NCI-H510A (cell line): ENCODE results near the gene BMP6.

ENCODE experiments used
- DNase-seq: peaks from one replicate; lab custom pipeline; 2025; lab: John Stamatoyannopoulos, UW

BMP6 gene

DNA sequence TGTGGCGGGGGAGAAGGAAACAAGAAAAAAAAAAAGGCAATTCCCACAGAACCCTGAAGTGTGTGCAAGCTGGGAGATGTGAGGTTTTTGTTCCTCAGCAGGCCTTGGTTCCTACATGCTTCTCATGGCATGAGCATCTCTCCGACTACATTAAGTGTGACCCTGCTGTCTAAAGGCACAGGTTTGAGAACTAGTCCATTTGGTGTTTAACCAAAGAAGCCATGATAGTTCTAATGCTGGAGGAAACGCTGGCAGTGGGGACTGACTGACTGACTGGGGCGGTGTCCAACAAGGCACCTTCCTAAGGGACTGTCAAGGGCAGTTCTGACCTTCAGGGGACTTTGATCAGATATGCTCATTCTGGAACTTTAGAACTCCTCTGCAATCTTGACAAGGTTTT lies 180.8 kb downstream of the BMP6 start:
- DNase-seq: no peak

DNA sequence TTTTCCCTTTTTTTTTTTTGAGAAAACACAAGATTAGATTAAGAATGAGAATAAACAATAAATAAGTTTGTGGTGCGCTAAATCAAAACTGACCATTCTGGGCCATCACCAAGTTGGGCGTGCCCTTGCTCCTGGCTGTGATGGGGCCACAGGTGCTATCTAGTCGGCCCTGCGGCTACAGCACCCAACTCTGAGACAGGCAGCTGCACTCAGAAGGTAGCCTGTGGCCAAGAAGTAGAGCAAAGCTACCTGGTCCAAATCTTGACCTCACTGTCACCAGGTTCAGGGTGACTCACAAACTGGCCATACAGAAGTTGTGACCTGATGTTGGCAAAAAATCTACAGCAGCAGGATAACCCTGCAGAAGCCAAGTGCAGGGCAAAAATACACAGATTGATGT lies 181.3 kb downstream of the BMP6 start:
- DNase-seq: no peak

DNA sequence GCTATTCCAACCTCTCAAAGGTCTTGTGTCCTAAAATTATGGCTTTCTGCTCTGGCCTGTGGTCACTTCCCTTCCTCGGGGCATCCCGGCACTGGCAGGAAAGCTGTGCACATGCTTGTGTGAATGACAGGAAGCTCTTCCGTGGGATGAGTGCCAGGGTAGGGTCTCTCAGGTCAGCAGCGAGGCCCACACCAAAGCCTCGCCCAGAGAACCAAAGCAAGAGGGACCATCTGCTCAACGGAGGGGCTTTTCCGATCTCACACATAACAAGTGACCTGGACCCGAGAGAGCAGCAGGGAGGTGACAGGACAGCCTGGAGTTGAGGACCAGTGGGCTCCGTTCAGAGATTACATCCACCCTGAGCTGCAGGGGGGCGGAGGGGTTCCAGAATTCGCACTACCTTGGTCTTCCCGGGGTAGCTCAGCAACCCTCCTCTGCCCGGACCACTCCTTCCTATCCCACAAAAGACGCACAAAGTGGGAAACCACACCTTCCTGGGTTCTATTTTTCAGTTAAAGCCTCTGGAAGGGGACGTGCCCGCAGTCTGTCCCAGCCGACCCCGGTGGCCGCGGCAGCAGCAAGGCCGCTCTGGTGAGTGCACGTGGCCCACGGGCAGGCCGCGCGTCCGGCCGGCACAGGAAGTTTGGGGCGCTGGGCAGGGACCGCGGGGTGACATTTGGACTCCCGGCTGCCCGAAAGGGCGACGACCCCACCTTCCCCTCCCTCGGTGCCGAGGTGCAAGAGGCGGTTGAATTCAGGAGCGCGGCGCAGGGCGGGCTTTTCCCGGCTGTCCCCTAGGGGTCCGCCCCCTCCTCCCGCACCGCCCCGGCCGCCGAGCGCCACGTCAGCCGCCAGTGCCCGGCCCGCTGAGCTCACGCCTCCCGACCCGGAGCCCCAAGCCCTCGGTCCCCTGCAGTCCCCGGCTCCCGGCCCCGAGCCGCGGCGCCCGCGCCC lies 183.7 kb downstream of the BMP6 start:
- peak; percentile 19 for DNase-seq

DNA sequence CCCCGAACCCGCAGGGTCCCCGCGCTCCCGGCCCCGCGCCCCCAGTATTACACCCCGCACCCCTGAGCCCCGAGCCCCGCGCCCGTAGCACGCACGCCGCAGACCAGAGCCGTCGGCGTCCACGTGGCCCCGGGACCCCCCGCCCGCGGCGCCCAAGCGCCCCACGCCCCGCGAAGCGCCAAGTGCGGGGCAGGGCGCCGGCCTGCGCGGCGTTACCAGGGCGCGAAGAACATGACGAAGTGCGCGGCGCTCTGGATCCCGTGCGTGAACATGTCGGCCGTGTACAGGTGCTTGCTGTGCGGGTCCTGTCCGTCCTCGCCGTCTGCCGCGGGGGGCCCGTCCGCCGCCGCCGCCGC lies 184.4 kb downstream of the BMP6 start:
- no peak for DNase-seq

DNA sequence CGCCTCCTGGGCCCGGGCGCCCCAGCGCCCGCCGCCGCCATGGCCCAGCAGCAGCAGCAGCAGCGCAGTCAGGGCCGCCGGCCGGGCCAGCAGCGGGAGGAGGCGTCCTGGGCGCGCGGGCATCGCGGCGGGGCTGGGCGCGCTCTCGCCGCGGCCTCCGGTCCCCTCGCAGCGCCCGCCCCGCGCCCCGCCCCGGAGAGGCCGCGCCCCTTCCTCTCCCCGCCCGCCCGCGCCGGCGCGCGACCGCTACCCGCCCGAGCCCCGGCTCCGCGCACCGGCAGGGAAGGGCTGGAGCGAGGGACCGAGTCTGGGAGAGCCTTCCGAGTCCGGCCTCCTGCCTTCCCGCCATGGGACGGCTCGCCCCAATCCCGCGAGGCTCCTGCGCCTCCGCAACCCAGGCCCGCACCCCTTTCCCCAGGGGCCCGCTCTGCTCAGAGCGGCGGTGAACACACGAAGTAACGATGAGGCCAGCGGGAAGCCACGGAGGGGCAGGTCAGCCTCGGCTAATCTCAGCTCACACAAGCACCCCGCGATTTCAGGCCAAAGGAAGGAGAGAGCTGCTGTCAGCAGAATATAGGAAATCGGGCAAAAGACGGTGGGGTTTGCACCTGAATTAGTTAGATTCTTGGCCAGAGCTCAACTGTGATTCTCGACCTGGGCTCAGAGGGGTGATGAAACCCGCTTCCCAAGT lies 184.9 kb downstream of the BMP6 start, which contains the start of gene TXNDC5:
Gene TXNDC5, minus strand, starts transcription at position 135 of the 691 bp plus-strand sequence. Its CDS starts 12 bp downstream, at position 123.
- DNase-seq: peak; percentile 29

DNA sequence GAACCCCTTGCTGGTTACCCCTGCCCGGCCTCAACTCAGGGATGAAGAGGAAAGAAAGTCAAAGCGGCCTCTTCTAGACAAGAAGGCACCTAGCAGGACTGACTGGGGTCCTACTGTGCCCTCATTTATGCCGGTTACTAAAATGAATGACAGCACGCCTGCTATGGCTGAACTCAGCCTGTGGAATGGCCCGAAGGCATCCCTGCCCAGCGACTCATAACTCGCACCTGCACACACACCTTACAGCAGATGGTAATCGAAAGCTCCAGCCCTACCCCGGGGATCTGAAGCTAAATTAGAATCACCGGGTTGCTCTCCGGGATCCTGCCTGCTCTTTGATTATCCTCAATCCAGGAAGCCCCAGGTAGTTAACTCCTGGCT lies 185.4 kb downstream of the BMP6 start:
- DNase-seq: no peak

DNA sequence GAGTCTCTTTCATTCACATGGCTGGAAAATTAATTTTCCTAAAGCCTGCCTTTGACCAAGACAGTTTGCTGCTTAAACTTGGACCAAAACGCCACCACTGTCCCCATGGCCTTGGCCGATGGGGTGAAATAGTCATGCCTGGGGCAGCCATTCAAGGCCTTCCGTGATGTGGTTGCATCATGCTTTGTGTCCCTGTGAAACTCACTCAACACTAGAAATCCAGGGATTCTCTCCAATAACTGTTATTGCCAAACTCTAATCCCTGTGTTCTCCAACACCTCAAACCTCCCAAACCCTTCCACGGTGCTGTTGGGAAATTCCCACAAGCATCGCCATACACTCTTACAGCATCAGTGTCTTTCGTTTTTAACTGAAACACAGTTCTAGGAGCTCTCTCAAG lies 186.1 kb downstream of the BMP6 start:
- no peak for DNase-seq

DNA sequence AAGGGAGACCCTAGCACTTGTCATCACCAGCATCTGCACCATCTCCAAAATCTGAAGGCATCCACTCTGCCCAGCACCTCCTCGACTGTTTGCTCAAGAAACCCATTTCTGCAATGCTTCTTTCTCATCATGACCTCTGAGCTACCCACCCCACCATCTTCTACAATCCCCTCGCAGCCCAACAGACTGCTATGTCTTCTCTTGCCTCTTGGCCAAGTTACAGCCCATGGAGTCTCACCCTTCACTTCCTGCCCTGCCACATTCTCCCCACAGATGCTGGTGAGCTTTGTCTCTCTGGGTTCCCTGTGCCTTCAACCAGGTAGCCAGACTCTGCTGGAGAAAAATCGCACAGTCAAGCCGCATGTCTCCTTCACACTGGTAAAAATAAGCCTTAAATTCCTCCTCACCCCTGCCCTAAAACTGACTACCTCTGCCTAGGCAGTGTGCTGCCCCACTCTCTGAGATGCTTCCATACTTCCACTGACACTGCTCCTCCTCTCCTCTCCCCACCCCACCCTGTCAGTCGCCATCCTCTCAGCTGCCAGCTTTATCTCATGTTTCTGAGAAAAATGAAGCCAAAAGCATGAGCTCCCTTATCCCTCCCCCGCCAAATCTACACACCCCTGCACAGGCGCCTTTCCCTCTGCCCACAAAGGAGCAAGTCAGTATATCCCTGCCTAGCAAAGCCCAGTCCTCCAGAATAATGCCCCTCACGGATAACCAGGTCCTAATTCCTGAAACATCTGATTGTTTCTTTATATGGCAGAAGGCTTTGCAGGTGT lies 187.0 kb downstream of the BMP6 start:
- DNase-seq: no peak

DNA sequence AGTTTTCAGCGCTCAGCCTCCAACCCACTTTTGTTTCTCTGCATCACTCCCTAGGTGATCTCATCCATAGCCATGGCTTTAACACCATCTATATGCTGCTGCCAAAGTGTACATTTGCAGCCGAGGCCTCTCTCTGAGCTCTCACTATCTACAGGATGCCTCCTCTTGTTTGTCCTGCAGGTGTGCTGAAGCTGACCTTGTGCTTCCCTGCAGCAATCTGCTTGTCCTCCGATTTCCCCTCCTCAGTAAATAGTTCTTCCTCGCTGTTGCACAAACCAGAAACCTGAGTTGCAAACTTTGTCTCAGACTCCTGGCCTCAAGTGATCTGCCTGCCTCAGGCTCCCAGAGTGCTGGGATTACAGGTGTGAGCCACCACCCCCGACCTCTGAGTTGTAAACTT lies 188.4 kb downstream of the BMP6 start:
- no peak for DNase-seq

DNA sequence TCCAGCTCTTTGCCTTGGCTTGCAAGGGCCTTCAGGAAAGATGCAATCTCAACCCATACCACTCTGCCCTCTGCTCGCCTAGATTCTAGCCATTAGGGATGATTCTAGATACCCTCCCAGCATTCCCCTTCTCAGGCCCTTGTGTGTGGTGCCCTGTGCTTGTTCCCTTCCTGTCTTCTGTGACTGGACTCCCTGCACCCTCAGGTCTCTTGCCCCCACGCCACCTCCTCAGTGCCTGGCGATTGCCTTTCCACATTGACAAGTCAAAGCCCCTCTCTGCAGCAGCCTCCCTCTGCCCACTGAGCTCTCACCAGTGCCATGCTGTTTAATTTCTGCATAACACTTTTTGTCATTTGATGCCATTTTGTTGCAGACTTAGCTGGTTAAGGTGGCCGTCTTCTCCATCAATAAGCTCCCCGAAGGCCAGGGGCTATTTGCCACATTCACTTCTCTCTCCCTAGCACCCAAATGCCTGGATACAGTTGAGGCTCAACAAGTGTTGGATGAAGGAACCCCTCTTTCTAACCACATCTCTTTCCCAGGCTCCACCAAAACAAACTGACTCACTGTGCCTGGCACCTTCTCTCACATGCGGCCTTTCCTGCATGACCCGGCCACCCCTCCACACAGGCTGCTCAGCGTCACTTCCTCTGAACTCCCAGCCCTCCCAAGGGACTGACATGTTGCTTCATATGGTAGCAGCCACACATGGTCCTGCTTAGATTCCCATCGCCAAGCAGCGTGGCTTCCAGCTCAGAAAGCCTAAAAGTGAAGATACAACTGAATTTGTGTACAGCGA lies 189.3 kb downstream of the BMP6 start:
- no peak for DNase-seq

DNA sequence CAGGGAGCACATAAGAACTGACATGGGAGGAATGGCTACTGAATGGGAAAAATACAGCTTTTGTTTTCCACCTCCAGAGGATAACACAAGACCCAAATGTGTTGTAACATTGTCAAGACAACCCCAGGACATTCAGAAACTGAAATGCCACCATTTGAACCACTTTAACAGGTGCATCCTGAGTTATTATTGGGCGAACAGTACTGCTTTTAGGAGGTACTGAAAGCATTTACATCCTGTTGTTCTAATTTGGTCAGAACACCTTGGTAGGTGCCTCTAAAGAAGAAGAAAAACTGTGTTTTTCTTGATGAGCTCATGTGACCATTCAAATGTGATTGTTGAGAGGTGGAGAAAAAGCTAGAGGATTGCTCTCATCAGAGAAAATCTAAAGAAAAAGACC lies 191.1 kb downstream of the BMP6 start:
- no peak for DNase-seq

DNA sequence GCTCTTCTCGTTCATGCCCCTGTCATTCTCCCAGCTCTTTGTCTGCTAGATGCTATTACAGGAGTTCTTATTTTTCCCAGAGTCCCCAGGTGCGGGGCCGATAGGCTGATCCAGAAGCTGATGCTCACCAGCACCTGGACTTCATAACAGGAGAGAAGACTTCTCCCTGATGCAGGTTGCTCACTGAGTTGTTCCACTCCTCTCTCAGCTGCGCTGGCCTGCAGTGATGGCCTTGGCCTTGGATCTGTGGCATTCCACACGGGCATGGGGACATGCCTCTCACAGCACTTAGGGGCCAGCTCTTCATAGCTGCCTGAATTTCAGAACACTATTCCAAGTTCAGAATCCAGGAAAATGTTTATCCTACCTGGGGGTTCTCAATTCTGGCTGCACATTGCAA lies 191.8 kb downstream of the BMP6 start:
- no peak for DNase-seq

DNA sequence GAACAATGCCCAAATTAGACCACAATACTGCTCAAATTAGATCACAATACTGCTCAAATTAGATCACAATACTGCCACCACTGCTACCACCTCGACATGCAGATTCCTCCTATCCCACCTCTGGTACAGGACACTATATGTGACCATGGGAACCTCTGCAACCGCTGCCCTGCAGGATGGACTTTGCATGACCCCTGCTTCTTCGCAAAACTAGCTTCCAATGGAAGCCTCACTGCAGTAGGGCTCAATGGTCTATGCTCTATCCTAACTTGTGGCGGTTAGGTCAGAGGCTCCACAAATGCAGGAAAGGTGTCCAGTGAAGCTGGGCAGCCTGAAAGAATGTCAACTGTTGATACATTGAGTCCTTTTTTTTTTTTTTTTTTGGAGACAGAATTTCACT lies 192.5 kb downstream of the BMP6 start:
- no peak for DNase-seq

DNA sequence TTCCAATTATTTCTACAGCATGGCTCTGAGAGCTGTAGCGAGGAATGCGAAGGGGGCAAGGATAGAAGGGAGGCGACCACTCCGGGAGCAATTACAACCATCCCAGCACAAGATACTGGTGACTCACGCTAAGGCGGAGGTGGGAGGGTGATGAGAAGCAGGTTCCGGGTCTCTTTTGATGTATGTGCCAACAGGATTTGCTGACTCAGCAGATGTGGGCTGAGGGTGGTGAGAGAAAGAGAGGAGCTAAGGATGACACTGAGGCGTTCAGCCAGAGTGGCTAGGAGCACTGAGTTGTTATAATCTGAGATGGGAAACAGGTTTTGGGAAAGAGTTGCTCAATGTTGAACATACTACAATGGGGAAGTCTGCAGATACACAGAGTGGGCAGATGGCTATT lies 194.0 kb downstream of the BMP6 start:
- DNase-seq: no peak

DNA sequence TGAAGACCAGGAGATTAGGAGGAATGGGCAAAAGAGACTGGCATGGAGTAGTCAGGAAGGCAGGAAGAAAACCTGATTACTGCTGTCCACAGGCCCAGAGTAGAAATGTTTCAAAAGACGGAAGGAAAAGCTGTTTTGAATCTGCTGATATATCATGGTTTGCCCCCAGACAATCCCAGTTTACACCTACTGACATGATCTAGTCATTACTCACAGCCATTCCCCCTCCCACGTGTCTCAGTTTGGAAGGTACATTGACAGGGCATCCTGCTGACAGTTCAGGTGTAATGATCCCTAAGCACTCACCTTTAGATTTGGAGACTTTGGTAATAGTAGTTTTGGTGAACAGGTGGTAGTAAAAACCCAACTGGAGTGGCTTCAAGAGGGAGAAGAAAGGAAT lies 194.5 kb downstream of the BMP6 start:
- no peak for DNase-seq

DNA sequence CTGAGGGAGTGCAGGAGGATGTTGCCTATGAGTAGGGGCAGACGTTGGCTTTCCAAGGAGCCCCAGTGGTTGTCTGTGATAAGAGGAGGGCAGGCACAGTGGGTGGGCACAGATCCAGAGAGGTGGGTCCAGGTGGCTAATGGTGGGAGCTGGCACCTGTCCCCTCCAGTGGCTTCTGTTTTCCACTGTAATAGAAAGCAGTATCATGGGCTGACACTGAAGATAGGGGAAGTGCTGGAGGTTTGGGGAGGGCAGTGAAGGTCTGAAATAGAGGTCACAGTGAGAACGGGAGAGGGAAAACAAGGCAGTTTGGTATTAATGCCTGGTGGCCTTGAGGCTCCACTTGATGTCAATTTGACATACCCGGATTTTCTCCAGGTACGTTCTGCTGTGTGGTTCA lies 195.1 kb downstream of the BMP6 start:
- DNase-seq: no peak

DNA sequence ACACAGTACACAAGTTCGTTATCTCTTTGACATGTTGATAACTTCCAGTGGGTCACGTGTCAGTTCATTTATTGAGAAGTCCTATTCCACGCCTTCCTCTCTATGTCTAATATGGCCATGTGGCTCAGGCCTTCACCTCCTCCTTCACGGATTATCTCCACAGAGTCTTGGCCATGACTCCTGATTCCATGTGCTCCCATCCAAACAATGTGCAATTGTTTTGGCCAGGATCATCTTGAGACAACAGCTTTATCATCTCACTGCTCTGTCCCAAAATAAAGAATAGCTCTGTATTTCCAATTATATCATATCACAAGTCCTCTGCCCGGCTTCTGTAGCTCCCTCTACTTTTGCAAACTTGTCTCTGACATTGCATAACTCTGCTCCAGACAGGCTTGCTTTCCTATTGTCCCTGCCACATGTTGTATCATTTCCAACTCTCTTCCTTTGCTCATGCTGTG lies 195.8 kb downstream of the BMP6 start:
- no peak for DNase-seq

DNA sequence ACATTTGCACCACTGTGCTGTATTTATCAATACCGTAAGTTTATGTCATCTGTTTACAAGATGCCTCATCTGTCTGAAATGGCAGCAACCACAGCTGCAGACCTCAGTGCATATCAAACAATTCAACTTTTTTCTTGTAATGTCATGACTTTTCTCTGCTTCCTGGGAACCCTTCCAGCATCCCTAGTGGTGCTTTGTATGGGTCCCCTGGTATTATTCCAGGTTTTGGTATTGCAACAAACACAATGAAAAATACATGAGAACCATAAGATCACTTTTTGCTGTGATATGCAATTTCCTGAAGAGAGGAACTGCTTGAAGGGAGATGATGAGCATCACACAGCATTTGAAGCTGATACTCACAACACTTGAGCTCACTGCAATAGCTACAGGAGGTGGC lies 196.7 kb downstream of the BMP6 start:
- DNase-seq: no peak

DNA sequence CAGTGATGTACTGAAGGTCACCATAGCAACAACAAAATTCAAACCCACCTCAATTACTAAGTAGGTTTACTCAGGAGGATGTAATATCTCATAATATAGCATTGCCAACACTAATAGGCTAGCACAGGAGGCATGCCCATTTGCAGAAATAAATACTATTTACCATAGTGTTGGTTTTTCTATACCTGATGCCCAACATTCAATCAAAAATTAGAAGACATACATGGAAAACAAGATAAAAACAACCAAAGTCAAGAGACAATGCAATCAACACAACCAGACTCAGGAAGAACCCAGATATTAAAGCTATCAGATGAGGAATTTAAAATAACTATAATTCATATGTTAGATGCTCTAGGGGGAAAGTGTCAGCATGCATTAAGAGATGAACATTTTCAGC lies 199.0 kb downstream of the BMP6 start:
- no peak for DNase-seq
